Ectodermal cell (in vitro differentiated cells): ENCODE measurements around the gene CPT1B.

Experiments used
- H3K27ac ChIP-seq: 2 replicates; pipeline ENCODE4 v1.7.0; 2013; ENCODE audit warnings: mild to moderate bottlenecking, low read depth, low read length; ENCODE audit not compliant: insufficient read depth, poor library complexity, severe bottlenecking
- H3K27me3 ChIP-seq: 2 replicates; pipeline ENCODE4 v1.7.0; 2013; ENCODE audit warnings: mild to moderate bottlenecking, low read length; ENCODE audit not compliant: insufficient read depth, control insufficient read depth, poor library complexity, severe bottlenecking
- H3K36me3 ChIP-seq: one replicate; pipeline ENCODE4 v1.7.0; 2013; ENCODE audit warnings: low read length; ENCODE audit not compliant: control insufficient read depth, insufficient read depth
- H3K4me1 ChIP-seq: one replicate; pipeline ENCODE4 v1.7.0; 2013; ENCODE audit warnings: low read length; ENCODE audit not compliant: control insufficient read depth, insufficient read depth
- H3K4me3 ChIP-seq: 2 replicates; pipeline ENCODE4 v1.7.0; 2013; ENCODE audit warnings: low read depth, low read length, control low read depth; ENCODE audit not compliant: insufficient read depth
- H3K9me3 ChIP-seq: 2 replicates; pipeline ENCODE4 v1.7.0; 2013; ENCODE audit warnings: mild to moderate bottlenecking, low read length, moderate library complexity; ENCODE audit not compliant: control insufficient read depth
- WGBS, 2 experiments: methylation state at CpG; one replicate each; pipeline ENCODE4 v1.1.7; 2013; ENCODE audit warnings: missing lambda C conversion rate in 2 of 2; 5-methylcytosine and 5-hydroxymethylcytosine counted together

The CPT1B gene

GRCh38 chr22:50570861-50571260, 7.4 kb downstream of the CPT1B start:
- H3K9me3 ChIP-seq, result no peaks in the 10 kb centered on the region
- peaks cover 40% of the 10 kb centered on the region for H3K36me3 ChIP-seq
- no peaks in the 10 kb centered on the region for H3K27me3 ChIP-seq
- no peak overlapping the region for H3K27ac ChIP-seq
- WGBS, 2 experiments, result 96 to 97% methylated on average over 12 of the region's 12 CpGs
- H3K4me1 ChIP-seq, result no peaks in the 10 kb centered on the region
- no peak overlapping the region for H3K4me3 ChIP-seq

- 95 to 97% methylated on average over 13 of the region's 13 CpGs for WGBS, 2 experiments
- Histone ChIP-seq H3K4me3 (no peak overlapping the region), H3K4me1 (no peaks in the 10 kb centered on the region), H3K36me3 (peaks cover 40% of the 10 kb centered on the region), H3K9me3 (no peaks in the 10 kb centered on the region), H3K27me3 (no peaks in the 10 kb centered on the region), H3K27ac (no peak overlapping the region)
Measured at GRCh38 chr22:50569896-50570535, 8.2 kb downstream of the CPT1B start.

- WGBS, 2 experiments, result 95% methylated on average over 7 of the region's 8 CpGs
- Histone ChIP-seq H3K27ac (no peak overlapping the region), H3K36me3 (peaks cover 40% of the 10 kb centered on the region)
Measured at GRCh38 chr22:50569041-50569459, 9.2 kb downstream of the CPT1B start.

GRCh38 chr22:50568626-50569025, 9.6 kb downstream of the CPT1B start:
- Histone ChIP-seq H3K27me3 (peaks cover 13% of the 10 kb centered on the region), H3K9me3 (no peaks in the 10 kb centered on the region), H3K4me3 (no peak overlapping the region), H3K4me1 (no peaks in the 10 kb centered on the region), H3K36me3 (peaks cover 40% of the 10 kb centered on the region), H3K27ac (no peak overlapping the region)
- WGBS, 2 experiments, result 96 to 98% methylated on average over 7 of the region's 7 CpGs

More at GRCh38 chr22:50569041-50569459, 9.2 kb downstream of the CPT1B start:
- H3K4me3 ChIP-seq, result no peak overlapping the region
- peaks cover 9% of the 10 kb centered on the region for H3K27me3 ChIP-seq
- H3K4me1 ChIP-seq, result no peaks in the 10 kb centered on the region
- no peaks in the 10 kb centered on the region for H3K9me3 ChIP-seq

- 92 to 94% methylated on average over 7 of the region's 7 CpGs for WGBS, 2 experiments
- Histone ChIP-seq H3K27me3 (peaks cover 20% of the 10 kb centered on the region), H3K4me3 (no peak overlapping the region), H3K9me3 (no peaks in the 10 kb centered on the region), H3K4me1 (no peaks in the 10 kb centered on the region), H3K36me3 (peaks cover 37% of the 10 kb centered on the region), H3K27ac (no peak overlapping the region)
Measured at GRCh38 chr22:50567721-50568252, 10.4 kb downstream of the CPT1B start.

- peaks cover 6% of the 10 kb centered on the region for H3K36me3 ChIP-seq
- WGBS, 2 experiments, result 88 to 90% methylated on average over 11 of the region's 11 CpGs
- no peaks in the 10 kb centered on the region for H3K9me3 ChIP-seq
- H3K4me1 ChIP-seq, result no peaks in the 10 kb centered on the region
- no peak overlapping the region for H3K4me3 ChIP-seq
- peaks cover 20% of the 10 kb centered on the region for H3K27me3 ChIP-seq
- no peak overlapping the region for H3K27ac ChIP-seq
Measured at GRCh38 chr22:50564289-50564688, 13.9 kb downstream of the CPT1B start.

GRCh38 chr22:50563413-50564160, 14.6 kb downstream of the CPT1B start:
- H3K27ac ChIP-seq, result no peak overlapping the region
- peaks cover 20% of the 10 kb centered on the region for H3K27me3 ChIP-seq
- H3K4me3 ChIP-seq, result peak overlapping the region; percentile 59
- H3K4me1 ChIP-seq, result no peaks in the 10 kb centered on the region
- H3K9me3 ChIP-seq, result no peaks in the 10 kb centered on the region
- WGBS, 2 experiments, result 44 to 45% methylated on average over 17 of the region's 17 CpGs
- peaks cover 6% of the 10 kb centered on the region for H3K36me3 ChIP-seq

GRCh38 chr22:50562523-50563412, 15.5 kb downstream of the CPT1B start, which contains the start of gene SYCE3:
SYCE3 (minus strand) TSS chr22:50562919; CDS start chr22:50556405, 6,514 bp downstream.
- H3K27ac ChIP-seq, result no peak within 1 kb of the TSS

GRCh38 chr22:50561401-50562358, 16.5 kb downstream of the CPT1B start:
- Histone ChIP-seq H3K9me3 (no peaks in the 10 kb centered on the region), H3K36me3 (no peaks in the 10 kb centered on the region), H3K4me1 (no peaks in the 10 kb centered on the region), H3K27ac (no peak overlapping the region), H3K27me3 (peaks cover 20% of the 10 kb centered on the region), H3K4me3 (no peak overlapping the region)
- WGBS, 2 experiments, result 83% methylated on average over 21 to 24 of the region's 34 CpGs

More at GRCh38 chr22:50562523-50563412, 15.5 kb downstream of the CPT1B start, which contains the start of gene SYCE3:
- H3K27me3 ChIP-seq, result peaks cover 20% of the 10 kb centered on the region
- H3K4me3 ChIP-seq, result peak within 1 kb of the TSS; percentile 59
- peaks cover 3% of the 10 kb centered on the region for H3K36me3 ChIP-seq
- H3K4me1 ChIP-seq, result no peaks in the 10 kb centered on the region
- 8 to 9% methylated on average over 59 of the region's 61 CpGs for WGBS, 2 experiments
- H3K9me3 ChIP-seq, result no peaks in the 10 kb centered on the region
